Stimulated activated CD4-positive, alpha-beta T cell treated with anti-CD3 and anti-CD28 coated beads, Interleukin-15, amount 100 ng/mL, for 1 hour (primary cell): ENCODE data around the gene TMEM218.

Experiments used
- DNase-seq, 2 donors: peaks; one replicate each; pipeline ENCODE4 v3.0.0-alpha.2; 2020; ENCODE audit warnings: low read depth in 1 of 2, low spot score in 1 of 2

The TMEM218 gene

GRCh38 chr11:125076378-125076945 is 35.0 kb downstream of the TMEM218 start:
- no peak for DNase-seq

- DNase-seq, result no peak
Observed at GRCh38 chr11:125075900-125076317, 35.5 kb downstream of the TMEM218 start.

GRCh38 chr11:125075242-125075625 is 36.2 kb downstream of the TMEM218 start:
- no peak for DNase-seq

GRCh38 chr11:125074511-125075241 is 36.8 kb downstream of the TMEM218 start:
- no peak for DNase-seq

GRCh38 chr11:125073616-125074483 is 37.6 kb downstream of the TMEM218 start:
- DNase-seq, result no peak

GRCh38 chr11:125072961-125073590 is 38.4 kb downstream of the TMEM218 start:
- DNase-seq, result no peak

GRCh38 chr11:125072218-125072960 is 39.0 kb downstream of the TMEM218 start:
- no peak for DNase-seq

- no peak for DNase-seq
Observed at GRCh38 chr11:125071846-125072217, 39.6 kb downstream of the TMEM218 start.

- DNase-seq, result no peak
Observed at GRCh38 chr11:125071435-125071834, 40.0 kb downstream of the TMEM218 start.

GRCh38 chr11:125070699-125071254 is 40.6 kb downstream of the TMEM218 start:
- DNase-seq, result no peak

GRCh38 chr11:125069796-125070195 is 41.6 kb downstream of the TMEM218 start:
- DNase-seq, result no peak

GRCh38 chr11:125069008-125069407 is 42.4 kb downstream of the TMEM218 start:
- no peak for DNase-seq

GRCh38 chr11:125068368-125068767 is 43.1 kb downstream of the TMEM218 start:
- no peak for DNase-seq

GRCh38 chr11:125064070-125064469 is 47.4 kb downstream of the TMEM218 start:
- DNase-seq, result no peak

GRCh38 chr11:125063429-125064043 is 47.9 kb downstream of the TMEM218 start:
- no peak for DNase-seq

GRCh38 chr11:125062931-125063428 is 48.4 kb downstream of the TMEM218 start, which contains the start of gene SLC37A2:
SLC37A2 (plus strand) TSS chr11:125063305; CDS start chr11:125063368, 63 bp downstream.
- peak in 1 of 2 donors; percentile 16 for DNase-seq

- DNase-seq, result no peak
Observed at GRCh38 chr11:125062218-125062930, 49.1 kb downstream of the TMEM218 start.

- no peak for DNase-seq
Observed at GRCh38 chr11:125061281-125061680, 50.1 kb downstream of the TMEM218 start.

- DNase-seq, result no peak
Observed at GRCh38 chr11:125057693-125058016, 53.8 kb downstream of the TMEM218 start.
